K562 (cell line): ENCODE data around the gene SH3GL3. TPM values are rescaled to one million over a fixed set of nuclear protein-coding genes. Genes with fewer than 3 reads are reported as not detected.

ENCODE experiments used
- ATAC-seq: fragments of 200-7000 bp; cut with Tn5 transposase; 3 replicates; pipeline ENCODE4 v1.9.1; 2020; ENCODE audit warnings: moderate library complexity
- BruUV-seq: library from RNA; stranded (reverse); fragments of 400-500 nt; replicated peaks from 2 replicates; lab custom pipeline; 2021; lab: Mats Ljungman, UMichigan
- CTCF ChIA-PET: fragments of 300-600 bp; formaldehyde crosslinking; extraction: SDS; loops from one replicate; lab custom pipeline; 2021; ENCODE audit warnings: low intra/inter-chr PET ratio; lab: Yijun Ruan, JAX
- POLR2A ChIA-PET: fragments of 300-600, 350-650 bp; sonication (Branson Sonifier 250); formaldehyde crosslinking; extraction: SDS; loops from one replicate; lab custom pipeline; 2021; ENCODE audit warnings: antibody characterized with exemption, inconsistent platforms; lab: Yijun Ruan, JAX
- DNase-seq, 4 experiments: peaks; one replicate each; pipeline versions ENCODE4 v3.0.0 to v3.0.0-alpha.2; 2011 to 2018; ENCODE audit warnings: low spot score in 3 of 4, mixed read lengths in 3 of 4; ENCODE audit errors: extremely low read depth in 1 of 4
- FAIRE-seq: peaks from 2 replicates; lab custom pipeline; 2011; peaks lifted over from hg19 to GRCh38; lab: Jason Lieb, UNC
- H2AFZ ChIP-seq: 2 replicates; pipeline ENCODE4 v1.6.0; 2011; ENCODE audit warnings: low read depth, low read length, control low read depth, inconsistent platforms
- H3K27ac ChIP-seq: fragments of 200-600 bp; 3 replicates; pipeline ENCODE4 v1.8.0; 2011; ENCODE audit warnings: low read depth, mild to moderate bottlenecking, control low read depth, inconsistent platforms, low read length, moderate library complexity, mixed read lengths; ENCODE audit errors: extremely low read depth
- H3K27me3 ChIP-seq, 2 experiments: fragments of 300-600 bp in 1 of 2; 2 replicates in 1 of 2; 3 replicates in 1 of 2; pipeline versions ENCODE4 v1.6.0 to v1.8.0; 2011; ENCODE audit warnings: inconsistent platforms in 2 of 2, low read length in 2 of 2, mild to moderate bottlenecking in 1 of 2, mixed read lengths in 1 of 2, moderate library complexity in 1 of 2; ENCODE audit not compliant: control insufficient read depth in 2 of 2, insufficient read depth in 2 of 2
- H3K36me3 ChIP-seq: fragments of 300-600 bp; 3 replicates; pipeline ENCODE4 v1.8.0; 2011; ENCODE audit warnings: mild to moderate bottlenecking, low read length, inconsistent platforms; ENCODE audit not compliant: control insufficient read depth, insufficient read depth
- H3K4me1 ChIP-seq, 2 experiments: fragments of 200-600 bp in 1 of 2; replicated peaks in 1 of 2; 2 replicates in 1 of 2; 3 replicates in 1 of 2; pipeline versions ENCODE4 v1.5.1 to v1.8.0; 2011; ENCODE audit warnings: inconsistent platforms in 2 of 2, low read length in 2 of 2, mild to moderate bottlenecking in 1 of 2, mixed read lengths in 1 of 2, moderate library complexity in 1 of 2; ENCODE audit not compliant: control insufficient read depth in 2 of 2, insufficient read depth in 2 of 2
- H3K4me2 ChIP-seq: 2 replicates; pipeline ENCODE4 v1.6.1; 2011; ENCODE audit warnings: low read length, control low read depth, inconsistent platforms, mixed read lengths; ENCODE audit not compliant: insufficient read depth
- H3K4me3 ChIP-seq: fragments of 200-600 bp; sonication (generic), shearing (Covaris generic); 2 replicates; pipeline ENCODE4 v1.5.1; 2016; ENCODE audit warnings: control low read depth, inconsistent platforms
- H3K79me2 ChIP-seq: fragments of 200-600 bp; 3 replicates; pipeline ENCODE4 v1.8.0; 2011; ENCODE audit warnings: low read length, inconsistent platforms; ENCODE audit not compliant: control insufficient read depth, insufficient read depth
- H3K9ac ChIP-seq, 2 experiments: 2 replicates each; pipeline versions ENCODE4 v1.6.0 to v1.6.1; 2011; ENCODE audit warnings: low read depth in 2 of 2, low read length in 2 of 2, control low read depth in 1 of 2, inconsistent platforms in 1 of 2, mild to moderate bottlenecking in 1 of 2, mixed read lengths in 1 of 2; ENCODE audit not compliant: insufficient read depth in 1 of 2
- H3K9me1 ChIP-seq: one replicate; pipeline ENCODE4 v1.6.0; 2011; ENCODE audit warnings: inconsistent platforms, mild to moderate bottlenecking, low read length, moderate library complexity; ENCODE audit not compliant: control insufficient read depth, insufficient read depth
- H3K9me3 ChIP-seq: replicated peaks from 2 replicates; pipeline ENCODE4 v1.5.1; 2011; ENCODE audit warnings: low read depth, low read length, inconsistent platforms; ENCODE audit not compliant: control insufficient read depth, insufficient read depth
- H4K20me1 ChIP-seq: replicated peaks from 2 replicates; pipeline ENCODE4 v1.6.1; 2011; ENCODE audit warnings: low read length, inconsistent platforms, mixed read lengths; ENCODE audit not compliant: control insufficient read depth, insufficient read depth
- ATF2 ChIP-seq: sonication (generic); formaldehyde crosslinking; IDR thresholded peaks from 2 replicates; pipeline ENCODE4 v1.8.1; 2022; ENCODE audit warnings: missing genetic modification reagents
- ELF4 ChIP-seq: fragments of 450-650 bp; formaldehyde crosslinking; IDR thresholded peaks from 2 replicates; pipeline ENCODE4 v1.4.0; 2022; ENCODE audit warnings: missing genetic modification characterization
- ESRRA ChIP-seq: fragments of 450-650 bp; IDR thresholded peaks from 2 replicates; pipeline ENCODE4 v1.6.1; 2014; ENCODE audit warnings: low read depth, mild to moderate bottlenecking, moderate library complexity, borderline replicate concordance
- ETV1 ChIP-seq: fragments of 450-650 bp; conservative IDR thresholded peaks from 2 replicates; pipeline ENCODE4 v1.6.1; 2016; ENCODE audit warnings: missing genetic modification characterization, control low read depth, low read depth, missing compliant biosample characterization
- PYGO2 ChIP-seq: fragments of 450-650 bp; IDR thresholded peaks from 2 replicates; pipeline ENCODE4 v1.6.1; 2016; ENCODE audit warnings: mild to moderate bottlenecking, missing genetic modification characterization, moderate library complexity, missing compliant biosample characterization
- RBM25 ChIP-seq: fragments of 200-400 bp; formaldehyde crosslinking; IDR thresholded peaks from 2 replicates; pipeline ENCODE4 v1.6.1; 2018; ENCODE audit warnings: low read length, low read depth, moderate library complexity; ENCODE audit not compliant: severe bottlenecking
- USF1 ChIP-seq: sonication (generic); formaldehyde crosslinking; IDR thresholded peaks from 2 replicates; pipeline ENCODE4 v1.9.0; 2022; ENCODE audit warnings: mild to moderate bottlenecking, missing genetic modification reagents
- WGBS: fragments of 100-300 bp; shearing (Covaris generic); methylation state at CpG from one replicate; pipeline ENCODE4 v1.1.6; 2016; ENCODE audit warnings: low coverage, mixed read lengths; ENCODE audit not compliant: insufficient coverage; ENCODE audit errors: missing lambda C conversion rate; 5-methylcytosine and 5-hydroxymethylcytosine counted together
- in situ Hi-C: fragments of 300-500 bp; cut with MboI; formaldehyde crosslinking; loops from 4 replicates; pipeline ENCODE4 v1.15.0; 2018; ENCODE audit warnings: inconsistent platforms, mixed read lengths
- intact Hi-C: fragments of 100-400 bp; cut with micrococcal nuclease; formaldehyde crosslinking; loops from 2 replicates; pipeline ENCODE4 v1.14.2; 2022
- polyA plus RNA-seq, 8 experiments: library from polyadenylated mRNA; depleted of rRNA in 4 of 8; stranded (reverse) in 5 of 8; unstranded in 3 of 8; fragments of >200 nt; fragmentation: Nextera tagmentation in 2 of 8; fragmentation: Illumina TruSeq in 1 of 8; extraction: Ambion mirVana in 2 of 8; extraction: Trizol in 1 of 8; gene quantifications; 2 replicates each; pipeline versions ENCODE4 v1.2.1 to v1.2.3, GENCODE V29; 2011 to 2014; ENCODE audit warnings: inconsistent platforms in 1 of 8, missing spikeins in 1 of 8
- total RNA-seq, 7 experiments: library from RNA; depleted of rRNA in 6 of 7; stranded (reverse); fragments of >200 nt in 6 of 7; fragmentation: Illumina TruSeq in 2 of 7; extraction: Trizol in 2 of 7; gene quantifications; 2 replicates each; pipeline versions ENCODE4 v1.2.1 to v1.2.3, GENCODE V29; 2011 to 2021; ENCODE audit warnings: low replicate concordance in 1 of 7
- TF ChIP-seq, protein P1 (sequence below), 2 experiments: fragments of 150-350 bp in 1 of 2; IDR thresholded peaks; 2 replicates each; pipeline ENCODE4 v1.6.1; 2012 to 2016; ENCODE audit warnings: low read depth in 2 of 2, low read length in 2 of 2, mild to moderate bottlenecking in 1 of 2, moderate library complexity in 1 of 2

SH3GL3 gene
- total and polyA plus RNA-seq, 9 of the 15 experiments (the other 6 are each of a cell fraction or from before 2014, with no cell fraction given): 3.9 to 16.0 (median 9.7) TPM

DNA sequence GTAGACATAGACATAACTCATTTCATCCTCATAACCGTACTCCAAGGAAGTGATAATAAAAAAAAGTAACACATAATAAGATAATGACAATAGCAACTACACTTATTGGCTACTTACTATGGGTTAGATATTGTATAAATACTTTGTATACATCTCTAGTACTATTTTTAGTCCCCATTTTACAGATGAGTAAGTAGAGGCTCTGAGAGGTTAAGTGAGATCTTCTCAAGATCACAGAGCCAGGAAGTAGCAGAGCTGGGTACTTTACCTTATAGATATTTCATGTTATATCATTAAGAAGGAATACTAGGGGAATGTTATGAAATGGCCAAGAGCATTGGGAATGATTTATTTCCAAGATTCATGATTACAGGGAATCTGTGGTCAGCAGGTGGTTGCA, 157.4 kb downstream of the SH3GL3 start:
- BruUV-seq: no TSS peak
- no peak overlapping the region for H3K9ac ChIP-seq
- no peaks in the 10 kb centered on the region for H3K79me2 ChIP-seq
- ATAC-seq: no peak
- WGBS: 36% methylated on average over 1 of the region's 1 CpG
- no peak overlapping the region for H3K4me3 ChIP-seq
- no peaks in the 10 kb centered on the region for H3K4me1 ChIP-seq
- H3K27ac ChIP-seq: no peak overlapping the region
- H3K4me2 ChIP-seq: no peak overlapping the region
- intact Hi-C loops: no loop called here
- no peak for FAIRE-seq
- peak; percentile 51; the same call in 1 of the 2 replicates for TF ChIP-seq ESRRA
- no peak for TF ChIP-seq PYGO2 (tag)
- peak; percentile 78 for TF ChIP-seq RBM25
- H2AFZ ChIP-seq: no peak overlapping the region
- no peak for DNase-seq
- H3K27me3 ChIP-seq: no peaks in the 10 kb centered on the region
- H3K9me3 ChIP-seq: no peaks in the 10 kb centered on the region
- ChIA-PET POLR2A (interaction anchor here (1.2 kb wide), 1 partner anchor 18 kb away, joined by 3 read pairs; no protein-coding TSS in a partner anchor), CTCF (no interaction called here)
- no peaks in the 10 kb centered on the region for H3K9me1 ChIP-seq
- no peaks in the 10 kb centered on the region for H4K20me1 ChIP-seq
- in situ Hi-C loops: no loop called here
- H3K36me3 ChIP-seq: no peaks in the 10 kb centered on the region

DNA sequence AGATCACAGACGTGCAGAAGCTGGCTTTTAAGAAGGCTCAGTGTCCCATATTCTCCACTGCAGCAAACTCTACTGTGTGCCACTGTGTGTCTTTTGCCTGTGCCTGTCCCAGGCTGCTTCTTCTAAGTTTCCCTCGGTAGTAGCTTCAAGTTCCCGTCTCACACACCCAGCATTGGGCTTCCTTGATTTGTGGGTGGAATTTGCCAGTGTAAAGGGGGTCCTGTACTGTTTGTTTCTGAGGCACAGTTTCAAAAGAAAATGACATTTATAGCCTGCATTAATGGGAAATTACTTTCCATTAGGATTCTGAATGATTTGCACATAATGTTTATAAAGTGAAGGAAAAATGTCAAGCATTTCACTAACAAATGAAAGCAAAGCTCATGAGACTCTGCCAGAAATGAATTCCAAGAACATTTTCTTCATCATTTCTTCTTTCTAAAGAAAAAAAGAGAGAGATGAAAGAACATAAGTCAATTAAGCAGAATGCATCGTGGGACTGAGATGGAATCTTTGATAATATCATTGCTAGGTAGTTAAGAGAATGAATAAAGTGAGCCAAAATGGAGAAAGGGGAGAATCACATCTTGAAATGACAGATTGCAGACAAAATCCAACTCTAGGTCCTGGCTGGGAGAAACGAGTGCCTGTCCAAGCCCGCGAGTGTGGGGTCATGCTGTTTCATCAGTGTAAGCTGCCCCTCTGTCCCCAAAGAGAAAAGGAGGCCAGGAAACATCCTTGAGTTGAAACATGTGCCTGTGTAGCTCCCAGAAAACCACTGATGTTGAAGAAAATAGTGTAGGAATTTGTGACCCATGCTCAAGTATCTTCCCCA, 158.2 kb downstream of the SH3GL3 start:
- Histone ChIP-seq H3K4me1 (no peaks in the 10 kb centered on the region), H3K27me3 (no peaks in the 10 kb centered on the region), H2AFZ (no peak overlapping the region), H3K9me1 (no peaks in the 10 kb centered on the region), H3K4me2 (no peak overlapping the region), H3K79me2 (no peaks in the 10 kb centered on the region), H3K36me3 (no peaks in the 10 kb centered on the region), H3K9ac (no peak overlapping the region), H3K9me3 (no peaks in the 10 kb centered on the region), H4K20me1 (no peaks in the 10 kb centered on the region), H3K4me3 (no peak overlapping the region), H3K27ac (no peak overlapping the region)
- in situ Hi-C loops (no loop called here), intact Hi-C loops (no loop called here)
- TF ChIP-seq USF1 (CRISPR knock-in tag) (no peak), ELF4 (no peak), ATF2 (CRISPR knock-in tag) (no peak), ETV1 (tag) (no peak)
- TF ChIP-seq, protein P1, sequence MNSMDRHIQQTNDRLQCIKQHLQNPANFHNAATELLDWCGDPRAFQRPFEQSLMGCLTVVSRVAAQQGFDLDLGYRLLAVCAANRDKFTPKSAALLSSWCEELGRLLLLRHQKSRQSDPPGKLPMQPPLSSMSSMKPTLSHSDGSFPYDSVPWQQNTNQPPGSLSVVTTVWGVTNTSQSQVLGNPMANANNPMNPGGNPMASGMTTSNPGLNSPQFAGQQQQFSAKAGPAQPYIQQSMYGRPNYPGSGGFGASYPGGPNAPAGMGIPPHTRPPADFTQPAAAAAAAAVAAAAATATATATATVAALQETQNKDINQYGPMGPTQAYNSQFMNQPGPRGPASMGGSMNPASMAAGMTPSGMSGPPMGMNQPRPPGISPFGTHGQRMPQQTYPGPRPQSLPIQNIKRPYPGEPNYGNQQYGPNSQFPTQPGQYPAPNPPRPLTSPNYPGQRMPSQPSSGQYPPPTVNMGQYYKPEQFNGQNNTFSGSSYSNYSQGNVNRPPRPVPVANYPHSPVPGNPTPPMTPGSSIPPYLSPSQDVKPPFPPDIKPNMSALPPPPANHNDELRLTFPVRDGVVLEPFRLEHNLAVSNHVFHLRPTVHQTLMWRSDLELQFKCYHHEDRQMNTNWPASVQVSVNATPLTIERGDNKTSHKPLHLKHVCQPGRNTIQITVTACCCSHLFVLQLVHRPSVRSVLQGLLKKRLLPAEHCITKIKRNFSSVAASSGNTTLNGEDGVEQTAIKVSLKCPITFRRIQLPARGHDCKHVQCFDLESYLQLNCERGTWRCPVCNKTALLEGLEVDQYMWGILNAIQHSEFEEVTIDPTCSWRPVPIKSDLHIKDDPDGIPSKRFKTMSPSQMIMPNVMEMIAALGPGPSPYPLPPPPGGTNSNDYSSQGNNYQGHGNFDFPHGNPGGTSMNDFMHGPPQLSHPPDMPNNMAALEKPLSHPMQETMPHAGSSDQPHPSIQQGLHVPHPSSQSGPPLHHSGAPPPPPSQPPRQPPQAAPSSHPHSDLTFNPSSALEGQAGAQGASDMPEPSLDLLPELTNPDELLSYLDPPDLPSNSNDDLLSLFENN (IDR thresholded peaks at IDR 0.05; ENCODE audit: low read depth in 2 of 2, low read length in 2 of 2): no peak
- FAIRE-seq: no peak
- ChIA-PET POLR2A (interaction anchor here (0.7 to 1.2 kb wide), 2 partner anchors 13 to 19 kb away, joined by 3 read pairs; no protein-coding TSS in a partner anchor), CTCF (no interaction called here)
- WGBS: 22% methylated on average over 6 of the region's 7 CpGs
- no peak for DNase-seq
- BruUV-seq: no TSS peak
- no peak for ATAC-seq
